Fibroblast of skin of abdomen (primary cell): ENCODE results near the gene NKX1-1. TPM values are rescaled to one million over a fixed set of nuclear protein-coding genes. Genes with fewer than 3 reads are reported as not detected.
"Not testable (repeated sequence)": the region's sequence is repeated elsewhere in the genome, so short reads cannot be mapped to it uniquely, and the experiment has no call there.

Experiments used
- DNase-seq: peaks from one replicate; pipeline ENCODE4 v3.0.0-alpha.2; 2013
- polyA plus RNA-seq, 2 experiments: library from polyadenylated mRNA; unstranded; fragments of 120-200 nt; gene quantifications; one replicate each; pipeline ENCODE4 v1.2.1, GENCODE V29; 2013; ENCODE audit not compliant: insufficient read length in 2 of 2

The NKX1-1 gene
- not detected for polyA plus RNA-seq (2013, experiment 1 of 2; ENCODE audit: insufficient read length)
- not detected for polyA plus RNA-seq (2013, experiment 2 of 2; ENCODE audit: insufficient read length)

GRCh38 chr4:1406394-1406980 is at the start of gene NKX1-1:
Gene NKX1-1 (minus strand): TSS chr4:1406442. CDS start chr4:1406442, 0 bp downstream.
- no peak for DNase-seq

- no peak for DNase-seq
Measured at GRCh38 chr4:1453731-1454130, 47.5 kb upstream of the NKX1-1 start.

GRCh38 chr4:1452431-1453051 is 46.3 kb upstream of the NKX1-1 start:
- DNase-seq, result no peak

GRCh38 chr4:1451752-1452122 is 45.5 kb upstream of the NKX1-1 start:
- DNase-seq, result no peak

- no peak for DNase-seq
Measured at GRCh38 chr4:1451106-1451751, 45.0 kb upstream of the NKX1-1 start.

- DNase-seq, result no peak
Measured at GRCh38 chr4:1449833-1450741, 43.8 kb upstream of the NKX1-1 start.

GRCh38 chr4:1449475-1449832 is 43.2 kb upstream of the NKX1-1 start:
- DNase-seq, result no peak

- DNase-seq, result no peak
Measured at GRCh38 chr4:1448589-1449420, 42.6 kb upstream of the NKX1-1 start.

- no peak for DNase-seq
Measured at GRCh38 chr4:1447676-1448588, 41.7 kb upstream of the NKX1-1 start.

- DNase-seq, result no peak
Measured at GRCh38 chr4:1446502-1447386, 40.5 kb upstream of the NKX1-1 start.

GRCh38 chr4:1445716-1446445 is 39.6 kb upstream of the NKX1-1 start:
- DNase-seq, result no peak

- not testable (repeated sequence) for DNase-seq
Measured at GRCh38 chr4:1443688-1444172, 37.5 kb upstream of the NKX1-1 start.

- DNase-seq, result no peak
Measured at GRCh38 chr4:1427010-1427409, 20.8 kb upstream of the NKX1-1 start.

GRCh38 chr4:1421657-1422056 is 15.4 kb upstream of the NKX1-1 start:
- DNase-seq, result no peak

GRCh38 chr4:1419708-1420107 is 13.5 kb upstream of the NKX1-1 start:
- no peak for DNase-seq

GRCh38 chr4:1418494-1419285 is 12.4 kb upstream of the NKX1-1 start:
- DNase-seq, result no peak

- no peak for DNase-seq
Measured at GRCh38 chr4:1417522-1418390, 11.5 kb upstream of the NKX1-1 start.
